ENCODE measurements around the gene LSAMP.

- TF ChIP-seq EZH2 (IDR thresholded peaks at IDR 0.05; ENCODE audit: low read depth, unreplicated experiment): no peak
- TF ChIP-seq CTCF (conservative IDR thresholded peaks at IDR 0.05; ENCODE audit: low read depth in 2 of 2): no peak
- no peak for TF ChIP-seq NANOG (IDR thresholded peaks at IDR 0.05; ENCODE audit: borderline replicate concordance)
- TF ChIP-seq EZH2phosphoT487 (IDR thresholded peaks at IDR 0.05; ENCODE audit: unreplicated experiment): no peak
- no peak for TF ChIP-seq JUNB (IDR thresholded peaks at IDR 0.05; ENCODE audit: unreplicated experiment)
- no peak for TF ChIP-seq ZNF331 (CRISPR knock-in tag; IDR thresholded peaks at IDR 0.05; ENCODE audit: low read depth)
- no peak for TF ChIP-seq REST (IDR thresholded peaks at IDR 0.05; ENCODE audit: unreplicated experiment)
- no peak for TF ChIP-seq POLR2AphosphoS5 (IDR thresholded peaks at IDR 0.05; ENCODE audit: low read depth)
Measured at GRCh38 chr3:116097226-116097625, 348.1 kb downstream of the LSAMP start.
